ENCODE results near the gene AK5.
"Not testable (repeated sequence)": the region's sequence is repeated elsewhere in the genome, so short reads cannot be mapped to it uniquely, and the experiment has no call there.

Gene AK5

DNA sequence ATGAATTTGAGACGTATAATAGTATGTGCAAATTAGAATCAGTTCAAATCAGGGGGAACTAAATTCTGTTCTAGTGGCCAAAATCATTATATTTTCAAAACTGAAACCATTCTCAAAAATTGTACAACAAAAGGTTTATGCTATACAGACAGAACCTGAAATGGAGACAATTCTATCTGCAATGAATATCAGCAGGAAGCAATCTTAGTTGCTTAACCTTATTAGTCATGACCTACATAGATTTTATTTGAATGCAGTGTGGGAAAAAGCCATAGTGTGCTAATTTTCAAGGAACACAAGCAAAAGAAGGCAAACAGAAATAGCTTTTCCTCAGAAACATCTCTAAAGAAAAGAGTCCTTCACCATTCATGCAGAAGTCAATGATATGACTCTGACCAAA lies 6.5 kb downstream of the AK5 start:
- DNase-seq, result no peak

DNA sequence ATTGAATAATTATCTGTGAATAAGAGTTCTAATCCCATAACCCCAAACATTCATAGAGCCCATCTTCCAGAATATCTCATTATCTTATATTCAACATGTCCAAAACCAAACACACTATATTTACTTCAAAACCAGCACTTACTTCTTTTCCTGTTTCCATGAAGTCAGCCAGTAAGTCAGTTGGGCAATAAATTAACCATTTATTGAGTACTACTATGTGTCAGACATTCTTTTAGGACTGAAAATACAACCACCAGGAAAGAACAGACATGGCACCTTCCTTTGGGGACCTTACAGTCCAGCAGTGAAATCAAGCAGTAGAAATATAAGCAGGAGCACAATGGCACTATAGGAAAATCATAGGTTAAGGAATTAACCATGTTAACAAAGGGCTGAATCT lies 8.8 kb downstream of the AK5 start:
- DNase-seq, result no peak

DNA sequence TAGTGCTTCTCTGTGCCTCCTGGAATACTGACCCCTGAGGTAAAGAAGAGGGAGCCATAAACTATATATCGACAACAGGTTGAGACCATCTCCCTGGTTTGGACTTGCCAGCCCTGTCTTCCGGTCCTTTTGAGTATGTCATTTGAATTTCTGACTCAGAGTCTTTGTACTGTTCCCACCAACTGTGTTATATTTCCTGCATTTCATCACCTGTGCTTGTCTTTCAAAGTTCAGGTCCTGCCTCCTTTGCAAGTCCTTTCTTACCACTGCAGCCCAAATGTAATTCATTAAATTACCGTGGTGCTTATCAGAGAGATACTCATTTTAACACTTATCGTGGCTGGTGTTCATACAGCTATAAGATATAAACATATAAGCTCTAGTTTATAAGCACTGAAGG lies 10.7 kb downstream of the AK5 start:
- no peak for DNase-seq

DNA sequence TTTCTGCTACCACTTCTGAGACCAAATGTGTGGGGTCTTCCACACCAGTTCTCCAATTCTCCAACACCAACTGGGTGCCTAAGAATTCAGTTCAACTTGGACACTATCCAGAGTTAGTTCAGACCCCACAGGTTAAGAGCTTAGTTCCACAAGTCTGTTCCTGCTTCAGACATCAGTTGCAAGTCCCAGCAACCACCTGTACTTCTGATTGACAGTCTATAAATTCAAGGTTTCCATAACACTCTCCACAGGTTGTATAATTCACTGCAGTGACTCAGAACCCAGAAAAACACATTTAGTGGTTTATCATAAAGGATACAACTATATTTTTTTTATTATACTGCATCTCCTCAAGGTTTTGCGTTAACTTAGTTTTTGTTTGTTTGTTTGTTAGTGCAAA lies 18.7 kb downstream of the AK5 start:
- no peak for DNase-seq

DNA sequence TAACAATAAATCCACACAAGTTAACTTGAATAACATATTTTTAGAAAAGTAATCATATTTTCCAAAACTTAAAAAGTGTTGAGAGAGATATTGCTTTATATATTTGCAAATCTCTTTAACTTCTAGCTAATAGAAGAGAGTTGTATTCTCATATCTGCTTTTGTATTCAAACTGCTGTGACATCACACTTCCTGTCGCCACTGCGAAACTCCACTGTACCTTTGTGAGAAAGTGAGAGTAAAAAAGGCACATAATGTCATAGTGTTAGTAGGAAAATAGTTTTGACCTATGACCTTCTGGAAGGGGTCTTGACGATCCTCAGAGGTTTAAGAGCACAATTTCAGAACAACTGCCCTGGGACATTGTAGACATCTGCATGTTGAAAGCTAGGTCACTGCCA lies 21.6 kb downstream of the AK5 start:
- no peak for DNase-seq

DNA sequence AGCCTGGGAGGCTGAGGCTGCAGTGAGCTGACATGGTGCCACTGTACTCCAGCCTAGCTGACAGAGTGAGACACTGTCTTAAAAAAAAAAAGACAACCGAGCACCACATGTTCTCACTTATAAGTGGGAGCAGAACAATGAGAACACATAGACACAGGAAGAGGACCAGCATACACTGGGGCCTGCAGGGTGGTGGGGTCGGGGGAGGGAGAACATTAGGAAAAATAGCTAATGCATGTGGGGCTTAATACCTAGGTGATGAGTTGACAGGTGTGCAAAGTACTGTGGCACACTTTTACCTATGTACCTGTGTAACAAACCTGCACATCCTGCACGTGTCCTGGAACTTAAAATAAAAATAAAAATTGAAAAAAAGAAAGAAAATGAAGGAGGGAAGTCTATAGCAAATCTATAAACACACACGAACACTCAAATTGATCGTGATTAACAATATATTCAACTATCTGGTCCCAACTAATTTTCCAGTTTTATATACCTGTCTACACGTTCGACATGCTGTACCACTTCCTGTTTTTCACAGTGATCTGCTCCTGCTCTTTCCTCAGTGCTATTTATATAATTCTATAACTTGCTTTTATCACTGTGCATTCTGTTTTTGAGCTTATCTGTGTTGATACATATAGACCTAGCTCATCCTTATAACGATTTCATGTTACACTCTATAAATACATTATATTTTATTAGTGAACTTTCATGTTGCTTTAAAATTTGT lies 27.2 kb downstream of the AK5 start:
- DNase-seq, result no peak

DNA sequence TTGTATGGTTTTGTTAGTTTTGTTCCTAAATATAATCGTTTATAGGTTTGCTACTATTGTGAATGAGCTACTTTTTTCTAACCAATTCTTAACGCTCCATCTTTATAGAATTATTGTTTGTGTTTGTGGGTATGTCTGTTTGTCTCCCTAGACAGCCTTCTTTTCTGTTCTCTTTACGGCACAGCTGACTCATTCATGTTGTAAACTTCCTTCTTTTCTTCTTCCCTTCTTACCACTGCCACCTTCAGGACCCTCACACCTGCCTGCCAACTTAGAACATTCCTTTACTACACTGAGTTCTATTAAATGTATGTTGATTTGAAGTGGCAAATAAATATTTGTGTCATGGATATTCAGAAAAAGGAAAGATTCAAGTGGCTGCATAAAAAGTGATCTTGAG lies 29.1 kb downstream of the AK5 start:
- no peak for DNase-seq

DNA sequence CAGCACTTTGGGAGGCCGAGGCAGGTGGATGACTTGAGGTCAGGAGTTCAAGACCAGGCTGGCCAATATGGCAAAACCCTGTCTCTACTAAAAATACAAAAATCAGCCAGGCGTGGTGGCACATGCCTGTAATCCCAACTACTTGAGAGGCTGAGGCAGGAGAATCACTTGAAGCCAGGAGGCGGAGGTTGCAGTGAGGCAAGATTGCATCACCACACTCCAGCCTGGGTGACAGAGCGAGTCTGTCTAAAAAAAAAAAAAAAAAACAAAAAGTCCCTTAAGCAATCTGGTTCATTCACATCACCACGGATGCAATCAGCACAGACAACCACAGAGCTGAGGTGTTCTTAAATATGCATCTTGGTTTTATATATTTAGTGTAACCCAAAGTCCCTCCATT lies 30.5 kb downstream of the AK5 start:
- not testable (repeated sequence) for DNase-seq

DNA sequence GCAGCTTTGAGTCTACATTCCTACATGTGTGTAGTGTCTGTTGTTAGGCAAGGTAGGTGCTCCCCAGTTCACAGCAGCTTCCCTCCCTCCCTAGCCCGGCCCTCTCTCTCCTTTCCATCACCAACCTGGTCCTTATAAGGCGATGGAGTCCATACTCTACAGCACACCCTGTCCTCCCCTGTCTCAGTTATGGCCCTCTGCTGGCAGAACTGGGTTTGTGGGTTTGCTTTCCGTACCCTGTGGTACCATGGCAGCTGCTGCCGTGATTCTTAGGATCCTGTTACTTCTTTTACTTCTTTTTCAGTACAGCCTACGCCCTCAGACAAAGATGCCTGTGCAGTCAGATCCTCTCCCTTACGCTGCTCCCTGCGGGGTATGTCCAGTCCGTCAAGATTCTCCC lies 31.7 kb downstream of the AK5 start:
- peak; percentile 22 to 33 for DNase-seq

DNA sequence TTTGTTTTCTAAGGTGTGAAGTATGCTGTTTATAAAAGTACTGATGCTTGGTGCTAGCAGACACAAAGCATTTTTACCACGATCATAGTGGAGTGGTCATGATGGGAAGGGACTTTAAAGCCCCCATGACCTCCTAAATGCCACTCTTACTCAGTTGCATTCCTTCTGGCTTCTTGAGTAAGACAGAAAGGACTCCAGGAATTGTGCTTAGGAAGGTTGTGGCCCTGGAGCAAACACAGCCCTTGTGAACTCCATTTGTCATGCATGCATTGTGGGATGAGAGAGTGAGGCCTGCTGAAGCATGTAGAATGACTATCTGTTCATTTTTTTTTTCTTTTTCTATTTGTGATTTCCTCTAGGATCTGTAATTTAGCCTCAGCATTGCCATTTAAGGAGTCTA lies 34.2 kb downstream of the AK5 start:
- no peak for DNase-seq

DNA sequence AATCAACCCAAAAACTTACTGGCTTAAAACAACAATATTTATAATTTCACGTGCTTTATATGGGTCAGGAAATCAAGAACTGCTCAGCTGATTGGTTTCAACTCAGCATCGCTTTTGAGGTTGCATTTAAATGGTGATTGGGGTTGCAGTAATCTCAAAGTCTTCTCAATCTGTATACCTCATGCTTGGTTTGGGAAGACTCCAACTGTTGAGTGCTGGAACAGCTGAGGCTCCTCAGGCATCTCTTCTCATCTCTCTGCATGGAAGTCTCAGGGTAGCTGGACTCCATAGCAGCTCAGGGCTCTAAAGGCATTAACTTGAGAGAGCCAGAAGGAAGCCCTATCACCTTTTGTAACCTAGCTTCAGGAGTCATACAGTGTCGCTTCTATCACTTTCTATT lies 35.1 kb downstream of the AK5 start:
- DNase-seq, result no peak

DNA sequence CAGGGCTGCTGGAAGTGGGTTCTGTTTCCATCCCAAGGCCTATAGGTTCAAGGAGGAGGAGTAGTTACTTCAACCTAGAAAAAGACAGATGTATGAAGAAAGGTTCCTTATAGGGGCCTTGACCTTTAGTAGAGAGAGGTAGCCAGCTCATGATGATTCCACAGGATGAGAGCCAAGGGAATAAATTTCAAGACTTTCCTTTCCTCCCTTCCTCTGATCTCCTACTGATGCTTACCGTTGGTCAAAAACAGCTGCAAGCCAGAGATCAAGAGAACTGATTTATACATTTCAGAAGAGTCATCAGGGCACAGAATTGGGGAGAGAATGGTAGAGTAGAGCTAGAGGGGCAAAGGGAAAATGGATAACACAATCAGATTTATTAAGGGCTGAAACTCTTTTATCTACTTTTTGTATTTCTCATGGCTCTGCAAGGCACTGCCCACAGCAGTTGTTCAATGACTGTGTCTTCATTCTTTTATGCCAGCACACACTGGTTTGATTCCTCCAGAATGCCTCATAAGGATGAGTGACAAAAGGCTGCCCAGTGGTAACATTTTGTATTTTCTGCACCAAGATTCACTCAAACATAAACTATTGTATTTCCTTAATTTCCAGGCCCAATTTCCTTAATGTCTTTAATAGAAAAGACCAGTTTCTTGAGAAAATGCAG lies 37.4 kb downstream of the AK5 start:
- no peak for DNase-seq

DNA sequence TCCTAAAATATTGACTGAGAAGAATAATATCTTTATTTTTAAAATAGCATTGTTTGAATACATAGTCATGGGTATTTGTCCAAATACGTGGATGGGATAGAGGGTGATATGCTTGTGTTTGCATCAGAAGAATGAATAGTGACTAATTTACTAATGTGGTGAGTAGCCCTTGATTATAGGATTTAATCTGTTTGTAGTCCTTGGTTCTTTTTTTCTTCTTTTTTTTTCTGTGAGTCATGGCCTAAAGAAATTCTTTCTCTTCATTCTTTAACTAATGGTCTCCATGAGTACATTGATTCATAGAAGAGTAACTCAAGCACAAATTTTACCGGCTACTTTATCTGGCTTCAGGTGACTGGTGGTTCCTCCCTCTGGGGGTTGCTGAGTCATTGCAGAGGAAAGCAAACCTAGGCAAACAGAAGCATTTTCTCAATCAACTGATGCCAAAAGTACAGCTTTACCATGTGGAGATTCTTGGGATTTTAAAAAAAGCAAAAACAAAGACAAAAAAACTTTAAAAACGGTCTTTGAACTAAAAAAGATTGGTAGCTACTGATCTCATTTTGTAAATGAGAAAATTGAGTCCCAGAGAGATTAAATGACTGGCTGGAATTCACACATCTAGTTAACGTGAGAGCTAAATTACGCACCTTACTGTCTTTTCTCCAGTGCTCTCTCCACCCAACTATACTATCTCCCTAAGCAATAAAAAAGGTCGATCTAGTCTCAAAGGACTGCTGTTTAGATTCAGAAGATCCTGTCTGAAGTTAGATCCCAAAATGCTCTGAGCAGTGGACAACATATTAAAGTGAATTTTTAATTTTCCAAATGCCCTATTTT lies 40.5 kb downstream of the AK5 start:
- DNase-seq, result no peak

DNA sequence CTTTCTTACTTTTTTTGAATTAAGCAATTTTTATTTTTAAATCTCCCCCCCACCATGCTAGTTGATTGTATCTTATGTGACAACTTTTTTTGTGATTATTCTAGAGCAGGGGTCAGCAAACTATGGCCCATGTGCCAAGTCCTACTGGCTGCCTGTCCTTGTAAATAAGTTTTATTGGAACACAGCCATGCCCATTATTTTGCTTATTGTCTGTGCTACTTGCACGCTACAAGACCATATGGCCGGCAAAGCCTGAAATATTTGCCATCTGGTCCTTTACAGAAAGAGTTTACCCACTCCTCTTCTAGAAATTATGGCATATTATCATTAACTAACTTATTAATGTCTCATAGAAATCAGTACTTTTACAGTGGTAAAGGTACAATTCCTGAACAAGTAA lies 51.7 kb downstream of the AK5 start:
- no peak for DNase-seq

DNA sequence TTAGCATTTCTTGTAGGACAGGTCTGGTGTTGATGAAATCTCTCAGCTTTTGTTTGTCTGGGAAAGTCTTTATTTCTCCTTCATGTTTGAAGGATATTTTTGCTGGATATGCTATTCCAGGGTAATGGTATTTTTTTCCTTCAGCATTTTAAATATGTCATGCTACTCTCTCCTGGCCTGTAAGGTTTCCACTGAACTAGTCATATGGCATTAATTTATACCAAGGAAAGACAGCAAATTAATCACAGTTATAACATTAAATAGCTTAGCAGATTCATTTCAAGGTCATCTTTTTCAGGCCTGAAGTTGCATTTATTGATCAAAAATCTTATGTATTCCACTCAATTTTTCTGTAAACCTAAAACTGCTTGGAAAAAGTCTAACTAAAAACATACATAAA lies 54.9 kb downstream of the AK5 start:
- DNase-seq, result no peak

DNA sequence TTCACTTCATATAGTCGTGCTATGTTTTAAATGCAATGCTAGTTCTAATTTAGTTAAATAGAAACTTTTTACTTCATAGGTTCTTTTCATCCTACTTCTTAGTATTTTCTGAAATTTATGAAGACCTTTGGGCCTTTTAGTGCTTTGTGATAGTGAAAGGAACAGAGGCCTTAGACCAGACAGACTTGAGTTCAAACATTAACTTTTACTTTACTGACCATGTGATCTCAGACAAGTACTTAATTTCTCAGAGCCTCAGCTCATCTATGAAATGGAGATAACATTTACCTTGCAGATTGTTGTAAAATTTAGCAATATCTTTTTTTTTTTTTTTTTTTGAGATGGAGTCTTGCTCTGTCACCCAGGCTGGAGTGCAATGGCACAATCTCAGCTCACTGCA lies 57.5 kb downstream of the AK5 start:
- DNase-seq, result no peak

DNA sequence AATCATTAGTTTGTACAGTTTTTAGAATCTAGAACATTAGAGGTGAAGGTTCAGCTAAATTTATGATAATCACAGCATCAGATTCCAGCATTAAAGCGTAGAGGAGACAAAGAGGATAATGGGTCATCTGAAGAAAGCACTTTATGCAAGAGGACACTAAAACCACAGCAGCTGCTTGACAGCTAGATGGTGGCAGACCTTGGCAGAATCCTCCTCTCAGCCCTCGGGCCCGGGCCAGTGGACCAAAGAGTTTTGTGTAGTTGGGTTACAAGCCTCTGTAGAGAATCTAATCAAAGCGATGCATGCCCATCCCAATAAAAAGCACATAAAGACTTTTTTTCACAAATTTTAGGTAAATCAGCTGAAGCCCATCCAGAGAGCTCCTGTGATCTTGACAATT lies 59.4 kb downstream of the AK5 start:
- no peak for DNase-seq

DNA sequence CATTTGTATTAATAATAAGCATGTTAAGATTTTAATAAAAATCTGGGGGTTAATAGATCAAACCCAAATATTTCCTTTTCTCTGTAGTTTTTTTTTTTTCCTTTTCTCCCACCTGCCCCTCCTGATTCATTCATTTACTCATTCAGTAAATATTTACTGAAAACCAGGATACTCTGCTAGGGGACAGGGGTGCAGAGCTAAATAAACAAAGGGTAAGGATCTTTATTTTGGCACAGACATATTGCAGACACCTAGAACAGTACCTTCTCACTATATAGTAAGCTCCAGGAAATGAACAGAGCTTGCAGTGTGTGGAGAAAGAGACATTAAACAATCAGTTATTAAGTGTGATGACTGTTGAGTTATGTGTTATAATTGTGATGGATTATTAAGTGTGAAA lies 60.9 kb downstream of the AK5 start:
- no peak for DNase-seq

DNA sequence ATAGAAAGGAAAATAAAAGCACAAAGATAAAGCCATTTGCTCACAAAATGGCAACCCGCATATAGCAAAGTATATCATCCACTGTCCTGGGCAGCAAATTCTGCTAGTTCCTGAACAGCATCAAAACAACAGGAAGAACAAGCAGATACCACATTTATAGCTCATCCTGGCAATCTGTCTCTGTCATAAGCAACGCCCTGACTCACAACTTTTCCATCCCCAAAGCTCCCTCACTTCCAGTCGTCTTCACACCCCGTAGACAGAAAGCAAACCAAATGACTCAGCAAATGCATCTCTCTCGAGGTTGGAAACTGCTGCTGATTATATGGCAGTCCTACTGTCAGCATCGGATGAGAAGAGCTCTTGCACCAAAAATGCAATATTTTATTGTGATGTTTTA lies 65.8 kb downstream of the AK5 start:
- DNase-seq, result peak in 1 of 2 donors; percentile 17

DNA sequence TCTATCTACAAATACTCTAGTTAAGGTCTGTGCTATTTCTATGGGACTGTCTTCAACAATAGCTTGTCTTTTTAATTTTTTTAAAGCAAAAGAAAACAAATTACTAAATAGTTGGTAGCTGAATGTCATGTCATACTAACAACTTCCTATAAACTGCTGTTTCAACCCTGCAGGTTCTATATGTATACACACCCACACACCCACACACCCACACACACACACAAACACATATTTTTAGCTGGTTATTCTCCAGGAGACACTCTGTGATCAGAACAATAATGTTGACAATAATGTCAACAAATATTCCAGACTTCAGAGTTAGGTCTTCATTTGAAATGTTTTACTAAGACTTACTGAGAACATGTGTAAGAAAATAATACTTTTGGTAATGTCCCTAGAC lies 66.7 kb downstream of the AK5 start:
- no peak for DNase-seq

DNA sequence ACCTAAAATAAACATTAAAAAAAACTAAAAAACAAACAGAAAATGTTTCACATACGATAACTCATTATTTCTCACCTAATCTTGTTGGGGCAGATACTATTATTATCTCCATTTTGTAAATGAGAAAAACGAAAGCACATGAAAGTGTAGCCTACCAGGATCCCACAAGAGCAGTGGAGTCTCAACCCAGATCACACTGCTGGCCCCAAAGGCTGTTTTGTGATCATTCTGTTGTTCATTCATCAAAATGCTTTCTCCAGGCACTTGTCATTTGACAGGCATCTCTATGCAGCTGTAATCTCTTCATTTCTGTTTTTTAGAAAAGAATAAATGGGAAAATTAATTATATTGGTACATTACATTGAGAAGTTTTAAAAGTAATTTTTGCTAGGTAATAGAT lies 67.5 kb downstream of the AK5 start:
- no peak for DNase-seq

DNA sequence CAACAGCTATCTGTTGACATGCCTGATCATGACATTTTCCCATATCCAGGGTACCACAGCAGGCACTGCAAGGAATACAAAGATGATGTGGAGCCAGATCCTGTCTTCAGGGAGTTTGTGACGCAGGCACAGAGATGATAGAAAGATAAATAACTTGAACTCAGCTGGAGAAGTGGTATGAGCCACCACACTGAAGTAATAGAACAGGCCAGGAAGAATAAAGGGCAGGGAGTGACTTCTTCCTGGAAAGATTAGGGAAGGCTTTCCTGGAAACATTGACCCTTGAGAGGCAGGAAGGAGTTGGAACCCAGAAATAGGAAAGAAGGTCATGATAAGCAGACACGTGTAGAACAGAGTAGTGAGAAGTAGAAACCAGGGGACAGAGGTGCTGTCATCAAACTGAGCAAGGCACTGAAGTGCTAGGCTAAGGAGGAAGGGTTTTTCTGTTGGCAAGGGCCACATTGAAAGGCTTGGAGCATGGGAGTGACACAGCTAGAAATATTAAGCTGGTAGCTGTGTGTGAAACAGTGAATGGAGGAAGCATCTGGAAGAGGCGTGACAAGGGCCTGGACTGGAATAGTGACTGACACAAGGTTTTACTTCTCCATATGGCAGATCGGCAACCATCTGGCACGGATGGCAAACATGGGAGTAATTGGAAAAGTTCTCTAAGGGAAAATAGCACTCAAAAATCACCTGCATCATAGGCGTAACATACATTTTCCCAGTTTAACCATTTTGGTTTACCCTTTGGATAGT lies 68.4 kb downstream of the AK5 start:
- DNase-seq, result no peak

DNA sequence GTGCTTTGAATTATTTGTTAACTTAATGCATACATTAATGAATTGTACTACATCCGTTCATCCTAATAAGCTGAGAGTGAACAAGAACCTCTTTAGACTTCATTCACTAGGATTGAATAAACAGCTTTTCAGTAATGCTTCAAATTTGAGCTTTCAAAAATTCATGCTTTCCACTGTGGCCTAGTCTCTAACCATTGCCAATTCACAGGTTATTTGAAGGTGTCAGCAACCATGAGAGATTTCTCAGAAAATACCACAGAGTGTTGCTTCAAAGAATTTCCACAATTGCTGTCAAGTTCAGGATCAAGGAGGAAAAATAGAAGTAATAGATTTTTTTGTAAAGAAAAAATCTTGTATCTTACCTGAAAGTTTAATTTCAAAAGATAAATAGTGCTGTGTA lies 72.7 kb downstream of the AK5 start:
- DNase-seq, result no peak
